Stimulated activated CD8-positive, alpha-beta memory T cell treated with anti-CD3 and anti-CD28 coated beads, Interleukin-15, amount 100 ng/mL, for 48 hours (primary cell): ENCODE measurements around the gene MINDY4.

Source experiments
- DNase-seq, 2 donors: peaks; one replicate each; pipeline ENCODE4 v3.0.0-alpha.2; 2020; ENCODE audit warnings: low read depth in 2 of 2

The MINDY4 gene

GRCh38 chr7:30877015-30877769, 106.0 kb downstream of the MINDY4 start:
- no peak for DNase-seq

GRCh38 chr7:30877993-30878392, 106.8 kb downstream of the MINDY4 start:
- DNase-seq: no peak

GRCh38 chr7:30879139-30880124, 108.2 kb downstream of the MINDY4 start:
- DNase-seq: no peak

- no peak for DNase-seq
Observed at GRCh38 chr7:30880125-30880720, 109.0 kb downstream of the MINDY4 start.

DNA sequence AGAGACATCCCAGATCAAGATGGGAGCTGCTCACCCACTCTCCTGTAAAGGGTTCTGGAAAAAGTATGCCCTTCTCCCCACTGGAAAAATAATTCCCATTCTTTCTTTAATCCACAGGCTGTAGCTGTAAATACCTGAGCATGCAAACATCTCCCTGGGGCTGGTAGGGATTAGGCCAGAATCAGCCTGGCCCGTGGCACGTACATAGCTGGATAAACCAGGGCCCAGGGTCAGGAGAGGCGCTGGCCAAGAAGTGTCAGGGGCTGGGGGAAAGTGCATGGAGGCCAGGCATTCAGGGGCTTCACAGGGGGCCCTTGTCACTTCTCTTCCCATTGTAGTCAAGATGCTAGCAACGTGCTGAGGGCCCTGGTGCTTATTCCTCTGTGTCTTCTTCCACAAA, 109.7 kb downstream of the MINDY4 start:
- DNase-seq: no peak

GRCh38 chr7:30881448-30881847, 110.2 kb downstream of the MINDY4 start:
- DNase-seq: no peak

DNA sequence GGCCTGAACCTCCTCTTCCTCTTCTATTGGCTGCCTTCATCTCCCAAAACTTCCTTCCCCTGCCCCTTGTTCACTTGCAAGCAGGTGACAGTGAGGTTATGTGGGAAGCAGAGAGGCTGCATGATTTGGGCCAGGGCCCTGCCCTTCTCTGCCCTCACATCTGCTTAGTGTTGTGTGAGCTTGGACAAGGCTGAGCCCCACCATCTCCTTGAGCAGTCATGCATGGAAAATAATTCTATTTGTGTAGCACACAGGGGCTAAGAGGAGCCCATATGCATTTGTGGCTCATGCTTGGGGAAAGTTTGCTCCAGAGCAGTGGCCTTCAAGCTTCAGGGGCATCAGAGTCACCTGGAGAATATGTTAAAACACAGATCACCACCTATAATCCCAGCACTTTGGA, 113.7 kb downstream of the MINDY4 start:
- DNase-seq: no peak

DNA sequence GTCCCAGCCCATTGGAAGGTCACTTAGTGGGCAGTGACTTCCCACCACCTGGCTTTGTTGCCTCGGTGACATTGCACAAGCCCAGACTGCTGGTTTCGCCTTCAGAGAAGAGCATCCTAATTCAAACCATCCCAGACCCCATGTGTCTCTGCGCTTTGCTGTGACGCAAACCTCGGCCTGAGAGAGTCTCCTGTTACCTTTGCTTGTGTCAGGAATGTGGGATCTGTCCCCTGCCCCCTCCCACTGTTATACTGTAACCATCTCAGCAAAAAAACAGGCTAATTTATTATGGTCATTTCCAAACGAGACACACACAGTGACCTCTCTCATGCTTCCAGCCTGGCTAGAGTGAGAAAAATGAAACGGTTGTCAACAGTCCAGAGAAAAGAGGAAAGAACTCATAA, 115.4 kb downstream of the MINDY4 start:
- DNase-seq: no peak

GRCh38 chr7:30887464-30887872, 116.3 kb downstream of the MINDY4 start:
- DNase-seq: no peak

GRCh38 chr7:30888747-30889146, 117.5 kb downstream of the MINDY4 start:
- no peak for DNase-seq

GRCh38 chr7:30890226-30890625, 119.0 kb downstream of the MINDY4 start:
- DNase-seq: no peak

GRCh38 chr7:30893357-30893756, 122.1 kb downstream of the MINDY4 start:
- DNase-seq: no peak

DNA sequence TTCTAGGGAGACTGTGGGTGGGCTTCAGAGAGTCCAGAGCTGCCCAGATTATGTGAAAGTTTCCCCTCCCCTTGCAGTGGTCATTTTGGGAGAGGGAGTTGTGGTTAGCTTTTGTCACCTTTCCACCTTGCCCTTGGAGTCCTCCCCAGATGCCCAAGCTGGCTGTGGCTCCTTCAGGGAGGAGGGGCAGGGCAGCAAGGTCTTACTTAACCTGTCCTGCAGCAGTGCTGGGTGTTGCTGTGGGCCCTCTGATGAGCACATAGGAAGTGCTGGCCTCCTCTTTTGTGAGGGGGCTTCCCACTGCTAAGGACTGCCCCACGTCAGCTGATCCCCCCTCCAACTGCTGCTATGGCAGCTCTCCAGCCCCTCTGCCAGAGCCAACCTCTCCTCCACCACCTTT, 122.8 kb downstream of the MINDY4 start:
- DNase-seq: no peak

DNA sequence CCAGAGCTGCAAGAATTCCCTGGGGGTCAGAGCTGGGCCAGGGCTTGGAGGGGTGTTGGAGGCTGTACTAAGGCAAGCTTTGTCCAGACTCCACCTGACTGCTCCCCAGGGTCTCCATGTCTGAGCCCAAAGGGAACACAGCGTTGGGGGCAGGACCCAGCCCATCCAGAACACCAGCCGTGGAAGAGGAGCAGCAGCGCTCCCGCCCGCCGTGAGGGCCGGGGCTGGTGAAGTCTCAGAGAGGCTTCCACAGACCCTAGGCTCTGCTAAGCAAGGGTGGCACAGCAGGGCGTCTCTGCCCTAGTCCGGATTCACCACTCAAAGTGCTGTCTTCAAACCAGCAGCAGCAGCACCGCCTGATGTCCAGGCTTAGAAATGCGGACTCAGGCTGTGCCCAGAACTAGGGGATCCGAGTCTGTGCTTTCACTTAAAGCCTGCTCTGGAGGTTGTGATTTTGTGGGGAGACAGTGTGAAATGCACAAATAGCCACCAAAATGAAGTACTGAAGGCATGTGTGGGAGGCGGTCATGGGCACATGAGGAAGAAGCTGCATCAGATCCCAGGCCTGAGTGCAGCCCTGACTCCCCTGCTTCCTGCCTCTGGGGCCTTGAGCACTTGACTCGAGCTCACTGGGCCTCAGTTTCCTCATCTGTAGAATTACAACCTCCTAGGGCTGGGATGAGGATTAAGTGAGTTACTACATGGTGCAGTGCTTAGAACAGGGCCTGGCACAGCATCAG, 123.8 kb downstream of the MINDY4 start:
- DNase-seq: no peak

GRCh38 chr7:30896036-30896435, 124.8 kb downstream of the MINDY4 start:
- no peak for DNase-seq

DNA sequence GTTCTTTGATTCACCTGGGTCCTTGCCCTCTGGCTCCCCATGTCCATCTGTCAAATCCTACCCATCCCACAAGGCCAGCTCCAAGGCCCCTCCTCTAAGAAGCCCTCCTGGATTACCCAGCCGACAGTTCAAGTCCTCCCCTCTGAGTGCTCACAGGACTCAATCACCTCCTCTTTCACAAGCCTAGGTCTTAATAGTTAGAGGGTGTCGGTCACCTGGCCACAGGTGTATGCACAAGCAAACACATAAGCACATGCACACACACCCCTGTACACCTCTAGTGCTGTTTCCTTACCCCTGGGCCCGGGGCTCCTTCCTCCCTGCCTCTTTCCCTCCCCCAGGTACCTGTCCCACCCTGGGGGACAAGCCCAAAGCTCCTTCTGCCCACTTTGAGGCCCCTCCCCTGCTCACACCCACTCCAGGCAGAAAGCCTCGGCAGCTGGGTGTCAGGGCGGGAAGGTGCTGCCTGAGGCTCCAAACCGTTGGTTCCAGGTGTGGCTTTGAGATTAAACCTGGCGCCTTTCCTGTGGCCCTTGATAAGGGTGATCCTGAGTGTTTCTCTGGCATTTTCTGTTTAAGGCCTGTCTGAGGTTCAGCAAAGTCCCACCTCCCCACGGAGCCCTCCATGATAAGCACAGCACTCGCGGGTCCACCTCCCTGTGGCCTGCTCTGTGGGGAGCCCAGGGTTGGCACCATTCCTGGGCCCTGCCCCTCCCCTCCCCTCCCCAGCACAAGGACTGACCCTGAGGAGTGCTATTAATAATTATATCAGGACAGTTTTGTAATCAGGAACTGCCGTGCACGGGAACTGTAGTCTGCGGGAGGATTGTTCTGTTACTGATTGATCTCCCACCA, 125.8 kb downstream of the MINDY4 start:
- no peak for DNase-seq

DNA sequence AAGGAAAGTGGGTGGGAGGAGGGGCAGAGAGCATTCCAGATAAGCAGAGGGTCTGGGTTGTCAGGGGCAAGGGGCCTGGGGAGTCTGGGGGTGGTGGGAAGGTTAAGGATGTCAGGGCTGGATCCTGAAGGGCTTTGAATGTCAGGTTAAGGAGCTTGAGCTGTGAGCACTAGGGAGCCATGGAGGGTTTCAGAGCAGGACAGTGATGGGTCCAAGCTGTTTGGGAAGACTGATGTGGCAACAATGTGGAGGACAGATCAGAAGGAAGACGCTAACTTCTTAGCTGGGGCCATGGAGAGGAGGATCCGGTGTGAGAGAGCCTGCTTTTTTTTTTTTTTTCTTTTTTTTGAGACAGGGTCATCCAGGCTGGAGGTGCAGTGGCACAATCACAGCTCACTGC, 126.6 kb downstream of the MINDY4 start:
- no peak for DNase-seq

- no peak for DNase-seq
Observed at GRCh38 chr7:30898411-30898810, 127.2 kb downstream of the MINDY4 start.

- DNase-seq: no peak
Observed at GRCh38 chr7:30899066-30899465, 127.8 kb downstream of the MINDY4 start.

- DNase-seq: no peak
Observed at GRCh38 chr7:30899630-30900029, 128.4 kb downstream of the MINDY4 start.

GRCh38 chr7:30900053-30900452, 128.8 kb downstream of the MINDY4 start:
- no peak for DNase-seq
